Testis (tissue), 2 donors: ENCODE data around the gene KCNE3.

Experiments
- POLR2A ChIP-seq: fragments of 450-650 bp; IDR thresholded peaks from one replicate; pipeline ENCODE4 v1.6.1; 2017; ENCODE audit warnings: antibody characterized with exemption, mild to moderate bottlenecking, moderate library complexity
- TF ChIP-seq, protein P1 (sequence below), 3 experiments: fragments of 450-650 bp in 2 of 3; fragments of 200-600 bp in 1 of 3; sonication (generic) in 1 of 3; IDR thresholded peaks; one replicate each; pipeline ENCODE4 v1.5.1; 2016 to 2019; ENCODE audit warnings: antibody characterized with exemption in 3 of 3, mild to moderate bottlenecking in 2 of 3, moderate library complexity in 1 of 3

GRCh38 chr11:74476536-74476935, 9.2 kb upstream of the KCNE3 start:
- TF ChIP-seq, protein P1, sequence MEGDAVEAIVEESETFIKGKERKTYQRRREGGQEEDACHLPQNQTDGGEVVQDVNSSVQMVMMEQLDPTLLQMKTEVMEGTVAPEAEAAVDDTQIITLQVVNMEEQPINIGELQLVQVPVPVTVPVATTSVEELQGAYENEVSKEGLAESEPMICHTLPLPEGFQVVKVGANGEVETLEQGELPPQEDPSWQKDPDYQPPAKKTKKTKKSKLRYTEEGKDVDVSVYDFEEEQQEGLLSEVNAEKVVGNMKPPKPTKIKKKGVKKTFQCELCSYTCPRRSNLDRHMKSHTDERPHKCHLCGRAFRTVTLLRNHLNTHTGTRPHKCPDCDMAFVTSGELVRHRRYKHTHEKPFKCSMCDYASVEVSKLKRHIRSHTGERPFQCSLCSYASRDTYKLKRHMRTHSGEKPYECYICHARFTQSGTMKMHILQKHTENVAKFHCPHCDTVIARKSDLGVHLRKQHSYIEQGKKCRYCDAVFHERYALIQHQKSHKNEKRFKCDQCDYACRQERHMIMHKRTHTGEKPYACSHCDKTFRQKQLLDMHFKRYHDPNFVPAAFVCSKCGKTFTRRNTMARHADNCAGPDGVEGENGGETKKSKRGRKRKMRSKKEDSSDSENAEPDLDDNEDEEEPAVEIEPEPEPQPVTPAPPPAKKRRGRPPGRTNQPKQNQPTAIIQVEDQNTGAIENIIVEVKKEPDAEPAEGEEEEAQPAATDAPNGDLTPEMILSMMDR (IDR thresholded peaks at IDR 0.05), result no peak
- TF ChIP-seq POLR2A, result no peak
